GM12874 (cell line): ENCODE measurements around the gene CASP10.

Experiments used
- TF ChIP-seq, protein P1 (sequence below): IDR thresholded peaks from 2 replicates; pipeline ENCODE4 v1.5.1; 2011; ENCODE audit warnings: low read depth, mild to moderate bottlenecking, control low read depth, low read length, moderate library complexity; ENCODE audit not compliant: insufficient read depth

Gene CASP10

GRCh38 chr2:201233812-201234662, 51.1 kb downstream of the CASP10 start:
- TF ChIP-seq, protein P1, sequence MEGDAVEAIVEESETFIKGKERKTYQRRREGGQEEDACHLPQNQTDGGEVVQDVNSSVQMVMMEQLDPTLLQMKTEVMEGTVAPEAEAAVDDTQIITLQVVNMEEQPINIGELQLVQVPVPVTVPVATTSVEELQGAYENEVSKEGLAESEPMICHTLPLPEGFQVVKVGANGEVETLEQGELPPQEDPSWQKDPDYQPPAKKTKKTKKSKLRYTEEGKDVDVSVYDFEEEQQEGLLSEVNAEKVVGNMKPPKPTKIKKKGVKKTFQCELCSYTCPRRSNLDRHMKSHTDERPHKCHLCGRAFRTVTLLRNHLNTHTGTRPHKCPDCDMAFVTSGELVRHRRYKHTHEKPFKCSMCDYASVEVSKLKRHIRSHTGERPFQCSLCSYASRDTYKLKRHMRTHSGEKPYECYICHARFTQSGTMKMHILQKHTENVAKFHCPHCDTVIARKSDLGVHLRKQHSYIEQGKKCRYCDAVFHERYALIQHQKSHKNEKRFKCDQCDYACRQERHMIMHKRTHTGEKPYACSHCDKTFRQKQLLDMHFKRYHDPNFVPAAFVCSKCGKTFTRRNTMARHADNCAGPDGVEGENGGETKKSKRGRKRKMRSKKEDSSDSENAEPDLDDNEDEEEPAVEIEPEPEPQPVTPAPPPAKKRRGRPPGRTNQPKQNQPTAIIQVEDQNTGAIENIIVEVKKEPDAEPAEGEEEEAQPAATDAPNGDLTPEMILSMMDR: no peak

DNA sequence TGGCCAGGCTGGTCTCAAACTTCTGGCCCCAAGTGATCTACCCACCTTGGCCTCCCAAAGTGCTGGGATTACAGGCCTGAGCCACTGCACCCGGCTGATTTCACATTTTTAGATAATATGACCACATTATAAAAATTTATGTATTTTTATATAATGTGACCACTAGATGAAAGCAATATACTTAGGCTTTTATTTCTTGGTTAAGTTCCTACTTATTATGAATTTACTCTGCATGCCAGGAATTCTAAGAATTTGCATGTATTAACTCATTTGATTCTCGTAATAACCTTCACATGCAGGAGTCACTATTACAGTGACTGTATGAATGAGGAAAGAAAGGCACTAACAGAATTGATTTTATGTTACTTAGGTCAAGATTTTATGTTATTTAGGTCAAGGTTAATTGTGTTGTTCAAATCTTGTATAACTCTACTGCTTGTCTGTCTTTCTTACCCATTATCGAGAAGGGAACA, 51.8 kb downstream of the CASP10 start:
- TF ChIP-seq, protein P1: no peak

GRCh38 chr2:201235860-201236811, 53.2 kb downstream of the CASP10 start:
- TF ChIP-seq, protein P1: 0 out of 2 replicates have a peak, but pooled peaks have one; percentile 35

DNA sequence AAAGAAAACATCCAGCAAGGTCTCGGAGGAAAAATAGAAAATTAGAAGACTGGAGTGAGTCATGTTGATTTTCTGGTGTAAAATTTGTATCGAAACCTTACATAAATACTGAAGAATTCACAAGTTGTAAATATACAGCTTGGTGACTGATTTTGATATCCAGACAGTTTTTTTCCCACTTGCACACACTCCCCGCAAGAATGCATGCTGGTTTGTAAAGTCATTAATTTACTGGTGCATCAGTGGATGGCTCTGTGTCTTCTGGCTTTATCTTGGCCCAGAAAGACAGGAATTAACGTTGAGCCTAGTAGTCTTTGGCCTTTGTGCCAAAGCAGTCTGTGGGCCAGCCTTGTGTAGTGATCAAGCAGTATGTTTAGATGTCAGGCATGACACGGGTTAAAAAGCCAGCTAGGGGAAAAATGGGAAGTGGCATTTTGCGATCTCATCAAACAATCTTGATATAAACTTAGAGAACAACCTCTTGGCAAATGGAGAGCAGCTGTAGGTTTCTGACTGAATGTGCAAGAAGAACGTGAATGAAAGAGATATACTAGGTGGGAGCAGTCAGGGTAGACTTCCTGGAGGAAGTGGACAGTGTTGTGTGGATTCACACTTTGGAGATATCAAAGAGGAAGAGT, 54.7 kb downstream of the CASP10 start:
- TF ChIP-seq, protein P1: no peak

DNA sequence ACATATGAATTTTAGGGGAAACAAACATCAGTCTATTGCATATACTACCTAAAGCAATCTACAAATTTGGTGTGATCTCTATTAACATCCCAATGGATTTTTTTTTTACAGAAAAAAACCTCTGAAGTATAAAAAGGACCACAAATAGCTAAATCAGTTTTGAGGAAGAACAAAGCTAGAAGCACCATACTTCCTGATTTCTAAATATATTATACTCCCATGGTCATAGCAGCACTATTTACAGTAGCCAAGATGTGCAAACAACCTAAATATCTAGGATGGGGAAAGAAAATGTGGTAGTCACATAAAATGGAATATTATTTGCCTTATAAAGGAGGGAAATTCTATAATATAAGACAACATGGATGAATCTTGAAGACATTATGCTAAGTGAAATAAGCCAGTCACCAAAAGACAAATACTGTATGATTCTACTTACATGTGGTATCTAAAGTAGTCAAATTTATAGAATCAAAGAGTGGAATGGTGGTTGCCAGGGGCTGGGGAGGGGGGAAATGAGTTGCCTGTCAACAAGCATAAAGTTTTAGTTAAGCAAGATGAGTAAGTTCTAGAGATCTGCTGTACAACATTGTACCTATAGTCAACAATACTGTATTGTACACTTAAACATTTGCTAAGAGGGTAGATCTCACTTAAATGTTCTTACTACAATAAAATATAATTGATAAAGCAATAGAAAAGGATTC, 59.8 kb downstream of the CASP10 start:
- TF ChIP-seq, protein P1: no peak

DNA sequence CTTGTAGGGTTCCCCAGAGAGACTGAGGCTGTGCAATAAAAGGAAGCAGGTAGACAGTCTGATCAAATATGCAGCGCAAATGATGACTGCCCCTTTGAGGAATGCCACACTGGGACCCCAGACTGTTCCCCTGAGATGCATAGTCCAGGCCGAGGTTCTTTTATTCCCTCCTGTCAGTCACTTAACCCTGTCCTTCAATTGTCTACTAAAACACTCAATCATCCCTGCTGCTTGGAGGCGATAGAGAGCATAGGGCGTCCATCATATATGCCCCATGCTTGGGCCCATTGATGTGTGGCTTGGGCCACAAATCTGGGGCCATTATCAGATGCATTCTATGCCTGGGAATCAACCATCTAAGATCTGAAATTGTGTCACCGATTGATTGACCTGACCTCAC, 61.9 kb downstream of the CASP10 start:
- TF ChIP-seq, protein P1: no peak
